H1 (cell line): ENCODE results near the gene ARFGEF3. TPM values are rescaled to one million over a fixed set of nuclear protein-coding genes. Genes with fewer than 3 reads are reported as not detected.

Experiments
- CTCF ChIA-PET: fragments of 300-600 bp; sonication (Branson Sonifier 250); formaldehyde crosslinking; loops from one replicate; lab custom pipeline; 2021; ENCODE audit not compliant: partially characterized antibody; lab: Charles Lee
- POLR2A ChIA-PET: fragments of 300-600 bp; sonication (Branson Sonifier 250); formaldehyde crosslinking; loops from one replicate; lab custom pipeline; 2021; ENCODE audit warnings: inconsistent platforms; ENCODE audit not compliant: partially characterized antibody; lab: Charles Lee
- DNase-seq, 2 experiments: peaks; one replicate each; pipeline versions ENCODE4 v3.0.0 to v3.0.0-alpha.2; 2010 to 2022; ENCODE audit warnings: low spot score in 2 of 2, low read depth in 1 of 2, mixed read lengths in 1 of 2
- FAIRE-seq: peaks from 2 replicates; lab custom pipeline; 2011; peaks lifted over from hg19 to GRCh38; lab: Jason Lieb, UNC
- H2AFZ ChIP-seq: 2 replicates; pipeline ENCODE4 v1.8.1; 2012; ENCODE audit warnings: low read length, inconsistent platforms
- H2AK5ac ChIP-seq: 2 replicates; pipeline ENCODE4 v1.6.1; 2013; ENCODE audit warnings: low read depth, low read length
- H2BK120ac ChIP-seq: replicated peaks from 2 replicates; pipeline ENCODE3; 2013; ENCODE audit warnings: low read depth, low read length, inconsistent platforms
- H2BK12ac ChIP-seq: 2 replicates; pipeline ENCODE4 v1.6.1; 2013; ENCODE audit warnings: low read depth, low read length
- H2BK15ac ChIP-seq: 2 replicates; pipeline ENCODE4 v1.6.1; 2013; ENCODE audit warnings: low read length
- H2BK20ac ChIP-seq: 2 replicates; pipeline ENCODE4 v1.6.1; 2013; ENCODE audit warnings: low read length
- H2BK5ac ChIP-seq: 2 replicates; pipeline ENCODE4 v1.6.1; 2013; ENCODE audit warnings: low read depth, low read length
- H3K14ac ChIP-seq: 2 replicates; pipeline ENCODE4 v1.6.1; 2013; ENCODE audit warnings: inconsistent platforms; ENCODE audit not compliant: insufficient read length
- H3K18ac ChIP-seq: 2 replicates; pipeline ENCODE4 v1.6.1; 2013; ENCODE audit warnings: low read length; ENCODE audit errors: extremely low read depth
- H3K23ac ChIP-seq: 2 replicates; pipeline ENCODE4 v1.6.1; 2013; ENCODE audit warnings: inconsistent platforms; ENCODE audit not compliant: insufficient read length
- H3K23me2 ChIP-seq: 2 replicates; pipeline ENCODE4 v1.6.1; 2013; ENCODE audit warnings: low read depth, low read length
- H3K27ac ChIP-seq: 2 replicates; pipeline ENCODE4 v1.6.1; 2011; ENCODE audit warnings: low read depth, low read length, inconsistent platforms
- H3K27me3 ChIP-seq, 4 experiments: replicated peaks in 1 of 4; 1 replicate in 1 of 4; 2 replicates in 3 of 4; pipeline versions ENCODE4 v1.6.1 to v1.8.1; 2011 to 2013; ENCODE audit warnings: low read length in 3 of 4, mild to moderate bottlenecking in 3 of 4, inconsistent platforms in 2 of 4, mixed read lengths in 2 of 4, moderate library complexity in 1 of 4; ENCODE audit not compliant: control insufficient read depth in 3 of 4, insufficient read depth in 3 of 4; ENCODE audit errors: extremely low read depth in 1 of 4
- H3K36me3 ChIP-seq, 4 experiments: 2 replicates each; pipeline versions ENCODE4 v1.6.1 to v1.8.1; 2011 to 2013; ENCODE audit warnings: mild to moderate bottlenecking in 4 of 4, low read length in 3 of 4, moderate library complexity in 2 of 4, control low read depth in 1 of 4, inconsistent platforms in 1 of 4; ENCODE audit not compliant: insufficient read depth in 4 of 4, control insufficient read depth in 2 of 4
- H3K4ac ChIP-seq: replicated peaks from 2 replicates; pipeline ENCODE3; 2013; ENCODE audit warnings: low read length, low read depth, mixed read lengths, inconsistent platforms; ENCODE audit not compliant: insufficient read length
- H3K4me1 ChIP-seq, 4 experiments: replicated peaks in 1 of 4; 1 replicate in 1 of 4; 2 replicates in 3 of 4; pipeline versions ENCODE4 v1.6.1 to v1.8.1; 2011 to 2013; ENCODE audit warnings: low read length in 3 of 4, inconsistent platforms in 2 of 4, mixed read lengths in 1 of 4; ENCODE audit not compliant: insufficient read depth in 4 of 4, control insufficient read depth in 3 of 4
- H3K4me2 ChIP-seq, 2 experiments: 2 replicates each; pipeline versions ENCODE4 v1.6.1 to v1.8.1; 2011 to 2013; ENCODE audit warnings: low read depth in 2 of 2, low read length in 2 of 2, control low read depth in 1 of 2, inconsistent platforms in 1 of 2, mild to moderate bottlenecking in 1 of 2; ENCODE audit not compliant: insufficient read depth in 1 of 2
- H3K4me3 ChIP-seq, 4 experiments: fragments of 200-600, 300-600 bp in 1 of 4; sonication (generic), shearing (Covaris generic), sonication (Bioruptor Twin) in 1 of 4; 2 replicates each; pipeline versions ENCODE4 v1.5.1 to v1.8.1; 2011 to 2016; ENCODE audit warnings: low read length in 4 of 4, low read depth in 3 of 4, control low read depth in 2 of 4, inconsistent platforms in 2 of 4, mild to moderate bottlenecking in 2 of 4, mixed read lengths in 1 of 4, moderate library complexity in 1 of 4; ENCODE audit not compliant: insufficient read depth in 2 of 4; ENCODE audit errors: extremely low read depth in 1 of 4
- H3K56ac ChIP-seq: replicated peaks from 2 replicates; pipeline ENCODE3; 2013; ENCODE audit warnings: low read depth, mild to moderate bottlenecking, mixed read lengths, low read length, inconsistent platforms; ENCODE audit not compliant: insufficient read length
- H3K79me1 ChIP-seq: 2 replicates; pipeline ENCODE4 v1.6.1; 2013; ENCODE audit warnings: low read depth, low read length, control low read depth
- H3K79me2 ChIP-seq, 2 experiments: 2 replicates each; pipeline versions ENCODE4 v1.6.1 to v1.8.1; 2012 to 2013; ENCODE audit warnings: low read length in 2 of 2, mild to moderate bottlenecking in 2 of 2, inconsistent platforms in 1 of 2; ENCODE audit not compliant: insufficient read depth in 2 of 2, control insufficient read depth in 1 of 2
- H3K9ac ChIP-seq, 4 experiments: replicated peaks in 1 of 4; 1 replicate in 1 of 4; 2 replicates in 3 of 4; pipeline versions ENCODE4 v1.6.1 to v1.8.1; 2011 to 2013; ENCODE audit warnings: low read depth in 3 of 4, low read length in 3 of 4, control low read depth in 2 of 4, mild to moderate bottlenecking in 2 of 4, moderate library complexity in 2 of 4, inconsistent platforms in 1 of 4; ENCODE audit errors: extremely low read depth in 1 of 4
- H3K9me3 ChIP-seq, 2 experiments: 2 replicates each; pipeline versions ENCODE4 v1.6.1 to v1.8.1; 2012 to 2013; ENCODE audit warnings: mild to moderate bottlenecking in 2 of 2, moderate library complexity in 2 of 2, control low read depth in 1 of 2, inconsistent platforms in 1 of 2, low read depth in 1 of 2, low read length in 1 of 2, mixed read lengths in 1 of 2; ENCODE audit not compliant: insufficient read depth in 2 of 2
- H4K20me1 ChIP-seq, 2 experiments: replicated peaks in 1 of 2; 2 replicates each; pipeline versions ENCODE3 to v1.8.1; 2011 to 2013; ENCODE audit warnings: inconsistent platforms in 2 of 2, low read length in 2 of 2, mild to moderate bottlenecking in 1 of 2; ENCODE audit not compliant: insufficient read depth in 2 of 2, control insufficient read depth in 1 of 2
- H4K5ac ChIP-seq: 2 replicates; pipeline ENCODE4 v1.6.1; 2013; ENCODE audit warnings: low read length, low read depth, mixed read lengths, inconsistent platforms; ENCODE audit not compliant: insufficient read length
- H4K8ac ChIP-seq: 2 replicates; pipeline ENCODE4 v1.8.0; 2013; ENCODE audit warnings: mild to moderate bottlenecking, moderate library complexity, low read length, inconsistent platforms; ENCODE audit not compliant: insufficient read depth; ENCODE audit errors: extremely low read depth
- H4K91ac ChIP-seq: replicated peaks from 2 replicates; pipeline ENCODE3; 2013; ENCODE audit warnings: low read length, mixed read lengths, inconsistent platforms; ENCODE audit not compliant: insufficient read length
- BACH1 ChIP-seq: IDR thresholded peaks from 2 replicates; pipeline ENCODE4 v1.6.1; 2012; ENCODE audit warnings: low read length, improper control_type of control experiment
- BRCA1 ChIP-seq: IDR thresholded peaks from 2 replicates; pipeline ENCODE4 v1.6.1; 2012; ENCODE audit warnings: low read depth, low read length, improper control_type of control experiment
- CEBPB ChIP-seq: IDR thresholded peaks from 2 replicates; pipeline ENCODE4 v1.6.1; 2012; ENCODE audit warnings: low read depth, low read length
- CREB1 ChIP-seq: IDR thresholded peaks from 2 replicates; pipeline ENCODE4 v1.6.1; 2012; ENCODE audit warnings: inconsistent platforms
- HDAC2 ChIP-seq, 2 experiments: fragments of 300-600 bp in 1 of 2; sonication (generic) in 1 of 2; IDR thresholded peaks; 2 replicates each; pipeline ENCODE4 v1.6.1; 2011 to 2012; ENCODE audit warnings: low read depth in 2 of 2, low read length in 2 of 2, mild to moderate bottlenecking in 2 of 2, moderate library complexity in 2 of 2, borderline replicate concordance in 1 of 2, inconsistent platforms in 1 of 2
- KDM1A ChIP-seq: fragments of 200-600, 300-600 bp; sonication (generic); IDR thresholded peaks from 2 replicates; pipeline ENCODE4 v1.7.1; 2016; ENCODE audit warnings: mild to moderate bottlenecking, low read length, borderline replicate concordance
- KDM5A ChIP-seq: fragments of 200-600 bp; IDR thresholded peaks from 2 replicates; pipeline ENCODE4 v1.7.1; 2012; ENCODE audit warnings: mild to moderate bottlenecking, low read length, inconsistent platforms, mixed read lengths
- MAFK ChIP-seq: IDR thresholded peaks from 2 replicates; pipeline ENCODE4 v1.6.1; 2012; ENCODE audit warnings: low read depth, mild to moderate bottlenecking, improper control_type of control experiment, low read length
- RFX5 ChIP-seq: IDR thresholded peaks from 2 replicates; pipeline ENCODE4 v1.6.1; 2011; ENCODE audit warnings: low read depth, low read length, improper control_type of control experiment, borderline replicate concordance
- SIX5 ChIP-seq: IDR thresholded peaks from 2 replicates; pipeline ENCODE4 v1.6.1; 2011; ENCODE audit warnings: mild to moderate bottlenecking, low read depth, low read length
- SUZ12 ChIP-seq: fragments of 200-600 bp; sonication (generic); IDR thresholded peaks from 2 replicates; pipeline ENCODE4 v1.6.1; 2012; ENCODE audit warnings: mild to moderate bottlenecking, inconsistent platforms, low read length, moderate library complexity, mixed read lengths
- WGBS, 2 experiments: shearing (Covaris generic) in 1 of 2; methylation state at CpG; one replicate each; pipeline versions ENCODE4 v1.1.6 to v1.1.7; 2013 to 2015; ENCODE audit warnings: low lambda C conversion rate in 2 of 2, mixed read lengths in 2 of 2, inconsistent platforms in 1 of 2, low coverage in 1 of 2, missing lambda C conversion rate in 1 of 2; ENCODE audit not compliant: insufficient replicate concordance in 2 of 2, insufficient coverage in 1 of 2, insufficient read length in 1 of 2; ENCODE audit errors: extremely low coverage in 1 of 2, missing lambda C conversion rate in 1 of 2; 5-methylcytosine and 5-hydroxymethylcytosine counted together
- polyA plus RNA-seq, 7 experiments: library from polyadenylated mRNA; depleted of rRNA in 3 of 7; stranded (reverse) in 5 of 7; unstranded in 2 of 7; fragments of >200 nt in 5 of 7; fragments of 200-250 nt in 2 of 7; gene quantifications; 1 replicate in 5 of 7; 2 replicates in 1 of 7; 4 replicates in 1 of 7; pipeline versions ENCODE4 v1.2.1 to v1.2.3, GENCODE V29; 2011 to 2013; ENCODE audit warnings: missing spikeins in 2 of 7, mixed read lengths in 2 of 7
- total RNA-seq: library from RNA; stranded (reverse); fragmentation: NEBNext Ultra II Directional; extraction: Animal tissue kit (Norgen Biotek cat#: 25700); gene quantifications from 2 replicates; pipeline ENCODE4 v1.2.1, GENCODE V29; 2021

Gene ARFGEF3
- total and polyA plus RNA-seq, 2 of the 8 experiments (the other 6 are each of a cell fraction or from before 2014, with no cell fraction given), result 5.8 to 23.2 TPM

- Histone ChIP-seq H4K91ac (no peak overlapping the region), H3K23ac (no peak overlapping the region), H3K27ac (no peak overlapping the region), H4K20me1 (no peaks in the 10 kb centered on the region), H3K4me2 (no peak overlapping the region), H3K36me3 (peaks cover 0 to 8% (median 0%) of the 10 kb centered on the region in 4 experiments; a peak in 3 of 8 replicates), H2BK120ac (no peak overlapping the region), H3K9ac (no peak overlapping the region; a peak in 1 of 7 replicates), H2BK15ac (no peak overlapping the region), H3K4me1 (no peaks in the 10 kb centered on the region), H2BK5ac (no peak overlapping the region), H3K23me2 (no peaks in the 10 kb centered on the region), H3K56ac (no peak overlapping the region), H3K14ac (no peak overlapping the region), H2AK5ac (no peak overlapping the region), H3K9me3 (no peaks in the 10 kb centered on the region), H3K79me2 (no peaks in the 10 kb centered on the region), H3K4me3 (no peak overlapping the region), H4K5ac (no peak overlapping the region), H3K27me3 (no peaks in the 10 kb centered on the region), H2AFZ (no peak overlapping the region), H2BK12ac (no peak overlapping the region), H3K18ac (no peak overlapping the region), H3K4ac (no peak overlapping the region), H3K79me1 (no peaks in the 10 kb centered on the region), H4K8ac (no peak overlapping the region), H2BK20ac (no peak overlapping the region)
- WGBS, 2 experiments, result 80% methylated on average over 11 of the region's 11 CpGs; no CpG with 5 or more reads in 1 of the 2 experiments
- FAIRE-seq, result no peak
- TF ChIP-seq BRCA1 (no peak), KDM1A (no peak), MAFK (no peak), KDM5A (no peak), RFX5 (no peak), SIX5 (no peak), BACH1 (no peak), CREB1 (no peak), CEBPB (no peak), HDAC2 (IDR thresholded peaks at IDR 0.05; ENCODE audit: borderline replicate concordance in 1 of 2, low read depth in 2 of 2, low read length in 2 of 2) (no peak), SUZ12 (no peak)
- ChIA-PET POLR2A (interaction anchor here (1.2 kb wide), 1 partner anchor 96 kb away, joined by 4 read pairs; the partner anchor contains the start of gene HEBP2), CTCF (interaction anchor here (1.1 to 1.8 kb wide), 8 partner anchors 9 to 200 kb away, joined by 3 to 12 read pairs (median 4); no protein-coding TSS in a partner anchor)
- DNase-seq, result no peak
Measured at GRCh38 chr6:138307816-138308730, 146.3 kb downstream of the ARFGEF3 start.
